LoVo (cell line): ENCODE measurements around the gene MAL.

Experiments
- DNase-seq: peaks from one replicate; pipeline ENCODE4 v3.0.0-alpha.2; 2016; ENCODE audit warnings: low spot score

The MAL gene

DNA sequence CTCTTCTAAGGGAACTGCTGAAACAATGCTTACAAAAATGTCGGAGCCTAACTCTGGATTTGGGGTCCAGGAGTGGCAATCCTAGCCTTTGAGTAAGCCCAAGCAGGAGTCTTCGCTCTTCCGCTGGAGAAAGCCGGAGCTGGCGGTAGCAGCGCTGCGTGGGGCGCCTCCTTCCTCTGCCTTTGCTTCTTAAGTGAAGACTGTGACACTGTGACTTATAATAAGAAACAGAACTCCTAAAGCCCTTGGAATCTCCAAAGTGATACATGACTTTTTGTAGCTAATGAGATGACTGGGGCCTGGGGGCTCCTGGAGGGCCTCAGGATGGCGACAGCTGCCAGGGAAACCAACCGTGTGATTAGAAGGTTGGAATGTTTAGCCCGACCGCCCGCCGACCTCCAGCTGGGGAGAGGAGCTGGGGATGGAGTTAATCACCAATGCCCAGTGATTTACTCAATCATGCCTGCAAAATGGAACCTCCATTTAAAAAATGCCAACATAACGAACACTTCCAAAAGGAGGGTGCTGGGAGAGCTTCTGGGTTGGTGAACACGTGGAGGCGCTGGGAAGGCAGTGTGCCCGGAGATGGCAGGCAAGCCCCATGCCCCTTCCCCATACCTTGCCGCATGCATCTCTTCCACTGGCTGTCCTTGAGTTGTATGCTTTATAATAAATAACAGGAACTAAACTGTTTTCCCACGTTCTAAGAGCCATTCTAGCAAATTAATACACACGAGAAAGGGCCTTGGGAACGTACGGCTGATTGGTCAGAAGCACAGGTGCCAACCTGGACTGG, 29.0 kb upstream of the MAL start:
- no peak for DNase-seq

DNA sequence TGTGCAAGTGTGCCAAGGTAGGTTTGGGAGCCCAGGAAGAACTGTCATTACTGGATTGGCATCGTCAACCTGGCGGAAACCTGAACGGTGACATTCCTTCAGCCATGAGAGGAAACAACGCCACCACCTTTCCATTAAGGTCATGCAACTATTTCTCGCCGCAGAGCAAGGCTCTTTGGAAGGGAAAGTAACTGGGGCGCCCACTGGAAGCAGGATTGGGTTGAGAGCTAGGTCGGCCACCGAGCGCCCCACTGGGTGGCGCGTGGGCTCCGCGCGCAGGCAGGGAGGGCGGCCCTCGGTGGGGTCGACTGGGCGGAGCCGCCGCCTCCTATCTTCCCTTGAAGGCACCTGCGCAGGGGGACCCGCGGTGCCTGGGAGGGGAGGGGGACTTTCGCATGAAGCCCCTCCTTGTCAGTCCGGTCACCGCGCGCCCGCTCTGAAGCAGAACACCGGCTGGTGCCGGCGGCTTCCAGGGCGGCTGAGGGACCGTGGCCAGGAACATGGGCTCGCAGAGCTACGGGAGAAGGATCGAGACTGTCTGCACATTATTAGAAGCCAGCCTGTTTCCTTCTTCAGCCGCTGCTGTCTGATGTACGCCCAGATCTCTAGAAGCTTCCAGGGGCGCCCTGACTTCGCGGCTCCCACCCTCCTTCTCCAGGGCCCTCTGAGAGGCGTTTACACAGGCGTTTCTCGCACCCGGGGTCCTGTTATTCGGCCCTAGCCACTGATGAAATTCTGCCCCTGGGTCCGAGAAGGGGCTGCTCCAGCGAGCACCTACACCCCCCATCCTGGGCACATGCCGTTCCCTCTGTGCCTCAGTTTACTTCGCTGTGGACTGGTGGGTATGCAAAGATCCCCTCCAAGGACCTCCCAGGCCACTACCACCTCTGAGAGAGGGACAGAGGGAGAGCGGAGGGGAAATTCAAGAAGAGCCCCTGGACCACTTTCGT, 27.3 kb upstream of the MAL start:
- no peak for DNase-seq

DNA sequence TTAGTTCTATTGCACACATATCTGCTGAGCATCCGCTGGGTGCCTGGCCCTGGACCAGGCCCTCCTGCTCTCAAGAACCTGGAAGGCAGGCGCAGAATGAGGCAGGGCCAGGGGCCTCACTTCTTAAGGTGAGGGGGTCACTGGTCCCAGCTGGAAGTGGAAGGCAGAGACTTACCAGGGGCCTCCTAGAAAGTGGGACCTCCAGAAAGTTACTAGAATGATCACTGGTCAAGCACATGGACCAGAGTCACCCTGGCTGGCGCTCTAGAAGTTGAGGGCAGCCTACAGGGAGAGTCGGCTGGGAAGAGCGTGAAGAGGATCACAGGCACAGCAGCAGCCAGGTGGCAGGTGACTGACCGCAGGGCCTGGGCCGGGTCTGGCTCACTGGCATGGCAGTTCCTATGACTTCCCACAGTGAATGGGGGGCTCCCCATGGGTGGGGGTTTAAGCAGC, 26.1 kb upstream of the MAL start:
- no peak for DNase-seq

DNA sequence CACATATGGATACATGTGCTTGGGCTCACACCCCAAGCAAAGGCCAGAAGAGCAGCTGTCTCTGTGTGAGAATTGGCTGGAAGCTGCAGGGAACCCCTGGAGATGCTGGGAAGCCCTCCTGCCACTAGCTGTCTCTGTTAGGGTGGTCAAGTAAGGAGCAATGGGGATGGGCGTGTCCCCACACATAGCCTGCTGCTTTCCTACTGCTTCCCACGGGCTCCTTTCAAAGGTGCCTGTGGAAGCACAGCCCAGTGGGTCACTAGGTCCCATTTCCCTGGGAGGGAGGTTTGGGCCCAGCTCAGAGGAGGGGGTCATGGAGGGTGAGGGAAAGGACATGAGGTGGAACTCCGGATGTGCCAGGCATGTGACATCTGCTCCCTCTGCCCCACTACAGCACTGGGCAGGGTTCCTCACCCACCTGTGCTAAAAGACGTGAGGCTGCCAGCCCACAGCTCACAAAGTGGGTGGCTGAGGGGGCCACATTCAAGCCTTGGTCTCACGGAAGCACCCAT, 24.4 kb upstream of the MAL start:
- no peak for DNase-seq

DNA sequence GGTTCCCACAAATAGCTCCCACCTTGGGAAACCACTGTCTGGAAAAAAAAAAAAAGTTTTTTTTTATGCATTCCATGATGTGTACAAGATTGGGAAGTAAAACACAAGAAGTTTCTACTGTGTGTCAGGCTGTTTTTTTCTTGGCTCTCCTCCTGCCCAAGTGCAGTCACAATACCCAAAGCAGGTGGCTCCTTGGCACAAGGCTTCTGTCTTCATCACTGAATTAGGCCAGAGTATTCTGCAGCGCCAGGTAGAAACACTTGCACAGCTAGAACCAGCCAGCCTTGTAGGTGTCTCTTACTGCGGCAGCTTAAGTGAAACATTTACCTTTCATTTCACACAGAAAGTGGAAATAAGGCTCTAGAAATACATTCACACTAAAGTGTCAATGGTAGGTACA, 23.8 kb upstream of the MAL start:
- DNase-seq: no peak

DNA sequence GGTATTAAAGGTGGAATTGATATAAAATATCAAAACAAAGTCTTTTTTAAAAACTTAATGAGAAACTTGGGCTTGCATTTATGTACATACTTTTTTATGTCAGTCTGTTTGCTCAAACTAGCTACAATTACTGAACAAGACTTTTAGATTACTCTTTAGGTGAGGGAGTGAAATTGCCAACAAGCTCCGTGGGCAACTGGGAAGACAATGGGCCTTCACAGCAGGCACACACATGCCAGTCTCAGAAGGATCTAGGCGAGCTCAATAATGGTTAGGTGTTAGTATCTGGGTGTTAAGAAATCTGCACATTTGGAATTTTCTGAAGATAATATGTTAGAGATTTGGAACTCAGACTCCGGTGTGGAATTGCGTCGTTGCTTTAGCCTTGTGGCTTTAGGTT, 23.0 kb upstream of the MAL start:
- DNase-seq: no peak

DNA sequence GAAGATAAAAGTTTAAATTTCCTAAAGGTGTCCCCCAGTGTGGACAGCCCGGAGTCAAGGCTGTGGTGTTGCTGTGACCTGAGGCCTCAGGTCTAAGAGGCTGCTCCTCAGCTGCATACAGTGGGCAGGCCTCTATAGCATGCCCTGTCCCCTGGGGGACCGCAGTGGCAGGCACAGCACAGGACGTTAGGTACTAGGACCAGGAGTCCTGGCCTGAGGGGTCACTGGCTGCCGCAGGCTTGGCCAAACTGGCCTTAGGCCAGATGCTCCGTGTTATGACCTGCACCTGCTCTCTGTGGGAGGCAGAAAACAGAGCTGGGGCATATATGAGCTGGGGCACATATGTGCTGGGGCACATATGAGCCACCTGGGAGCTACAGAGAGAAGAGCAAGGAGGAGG, 21.2 kb upstream of the MAL start:
- no peak for DNase-seq

DNA sequence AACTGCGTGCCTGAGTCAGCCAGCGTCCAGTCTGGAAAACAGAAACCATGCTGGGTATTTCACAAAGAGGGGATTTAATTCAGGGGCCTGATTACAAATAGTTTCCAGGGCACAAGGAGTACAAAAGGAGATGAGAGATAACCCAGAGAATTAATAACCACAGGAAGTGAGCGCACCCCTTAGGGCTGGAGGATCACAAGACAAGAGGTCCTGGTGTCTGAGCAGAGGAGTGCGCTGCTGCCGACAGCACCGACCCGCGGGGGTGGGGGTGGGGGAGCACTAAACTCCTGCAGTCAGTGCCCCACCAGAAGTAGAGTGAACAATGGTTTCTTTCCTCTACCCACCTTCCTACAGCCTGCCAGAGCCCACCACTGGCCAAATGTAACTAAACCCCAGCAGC, 20.8 kb upstream of the MAL start:
- no peak for DNase-seq

DNA sequence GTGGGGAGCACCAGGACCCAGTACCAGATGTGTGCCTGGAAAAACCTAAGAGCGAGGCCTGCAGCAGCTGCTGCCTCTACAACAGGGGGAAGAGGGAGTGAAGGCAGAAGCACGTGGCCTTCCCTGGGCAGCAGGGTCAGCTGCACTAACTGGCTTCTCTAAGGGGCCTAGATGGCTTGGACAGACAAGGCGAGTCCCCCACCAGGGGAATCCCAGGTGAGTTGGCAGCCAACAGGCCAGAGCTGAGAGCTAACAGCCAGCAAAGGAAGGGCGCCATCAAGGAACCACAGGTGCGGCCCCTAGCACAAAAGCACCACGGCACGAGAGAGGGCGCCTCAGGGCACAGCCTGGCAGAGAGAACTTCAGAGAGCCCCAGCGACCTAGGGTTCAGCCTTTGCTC, 19.8 kb upstream of the MAL start:
- no peak for DNase-seq

DNA sequence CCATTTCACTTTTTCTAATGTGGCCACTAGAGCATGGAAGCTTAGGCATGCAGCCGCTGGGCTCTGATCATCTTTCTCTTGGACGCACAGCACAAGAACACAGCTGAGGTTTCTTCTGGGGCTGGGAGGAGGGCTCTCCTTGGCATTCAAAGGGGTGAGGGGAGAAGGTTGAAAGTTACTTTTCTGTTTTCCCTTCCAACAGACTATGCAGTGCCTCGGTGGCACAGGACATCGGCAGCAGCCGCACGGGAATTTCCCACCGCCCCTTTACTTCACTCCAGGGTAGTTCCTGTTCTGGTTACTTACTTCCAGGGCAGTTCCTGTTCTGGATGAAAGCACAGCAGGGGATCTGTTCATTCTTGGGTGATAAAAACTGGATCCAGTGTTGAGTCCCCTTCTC, 18.9 kb upstream of the MAL start:
- DNase-seq: no peak

DNA sequence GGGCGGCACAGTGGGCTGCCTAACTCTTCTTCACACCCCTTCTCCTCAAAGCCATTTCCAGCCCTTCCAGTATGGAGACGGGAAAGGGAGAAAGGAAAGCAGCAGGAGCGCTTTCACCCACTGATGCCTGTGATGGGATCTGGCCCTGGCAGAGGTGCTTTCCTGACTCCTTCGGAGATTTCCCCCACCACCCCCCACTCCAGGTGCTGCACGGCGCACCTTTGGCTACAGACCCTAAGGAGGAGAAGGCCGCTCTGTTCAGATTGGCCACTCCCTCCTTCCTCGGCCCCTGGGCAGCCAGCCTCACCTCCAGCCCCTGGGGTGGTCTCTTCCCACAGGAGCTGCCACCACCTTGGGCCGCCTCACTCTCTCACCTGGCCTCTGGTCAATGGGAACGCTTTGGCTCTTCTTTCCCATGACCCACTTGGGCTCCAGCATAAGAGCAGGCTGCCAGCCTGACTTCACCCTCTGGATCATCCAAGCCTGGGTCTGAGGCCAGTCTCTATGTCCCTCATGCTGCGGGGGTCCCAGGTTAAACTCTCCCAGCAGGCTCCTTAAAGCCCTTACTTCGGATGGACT, 18.4 kb upstream of the MAL start:
- no peak for DNase-seq

DNA sequence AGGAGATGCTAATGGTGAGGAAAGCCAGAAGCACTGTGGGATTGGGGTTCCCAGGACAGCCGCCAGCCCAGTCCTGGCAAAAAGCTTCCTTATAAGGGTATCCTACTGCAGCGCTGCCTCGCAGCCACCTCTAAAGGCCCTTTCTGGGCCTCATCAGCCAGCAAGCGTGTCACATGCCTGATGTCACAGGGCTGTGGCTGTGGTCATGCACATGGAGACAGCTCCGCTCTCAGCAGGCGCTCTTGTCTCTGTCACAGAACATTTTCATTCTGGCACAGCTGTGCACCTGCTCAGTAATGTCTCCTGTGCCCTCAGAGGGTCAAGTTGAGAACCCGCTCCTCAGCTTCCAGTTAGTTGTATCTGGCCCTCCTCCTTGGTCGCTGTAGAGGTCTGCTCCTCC, 17.7 kb upstream of the MAL start:
- no peak for DNase-seq

DNA sequence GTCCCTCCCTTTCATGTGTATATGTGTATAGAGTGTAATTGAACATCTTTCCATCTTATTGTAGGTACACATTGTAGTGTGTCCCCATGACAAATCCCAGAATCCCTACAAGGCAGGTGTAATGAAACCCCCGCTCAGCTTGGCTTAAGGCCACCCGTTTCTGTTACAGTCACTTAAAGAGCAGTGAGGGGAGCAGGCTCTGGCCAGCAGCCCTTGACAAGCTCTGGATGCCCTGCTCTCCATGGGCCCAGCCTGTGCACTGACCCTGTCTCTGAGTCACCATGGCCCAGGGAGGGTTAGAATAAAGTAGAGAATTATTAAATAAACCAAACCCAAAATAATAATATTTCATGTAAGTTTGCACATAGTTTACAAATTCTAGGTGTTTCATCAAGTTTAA, 17.2 kb upstream of the MAL start:
- no peak for DNase-seq

DNA sequence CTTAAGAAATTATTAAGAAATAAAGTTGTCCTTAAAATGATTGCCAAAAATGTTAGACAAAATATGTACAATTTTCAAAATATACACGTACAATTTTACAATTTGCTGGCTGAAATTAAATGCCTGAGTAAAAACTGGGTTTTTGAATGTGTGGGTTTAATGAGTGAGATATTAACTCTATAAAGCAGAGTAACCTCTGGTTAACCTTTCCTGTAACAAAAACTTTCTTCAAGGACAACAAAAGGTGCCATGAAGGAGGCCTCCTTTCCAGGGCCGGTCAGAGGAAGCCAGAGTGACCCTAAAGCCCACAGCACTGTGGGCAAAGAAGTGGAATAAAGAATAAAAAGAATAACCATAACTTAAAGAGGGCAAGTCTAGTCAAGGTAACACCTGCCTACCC, 16.5 kb upstream of the MAL start:
- no peak for DNase-seq

DNA sequence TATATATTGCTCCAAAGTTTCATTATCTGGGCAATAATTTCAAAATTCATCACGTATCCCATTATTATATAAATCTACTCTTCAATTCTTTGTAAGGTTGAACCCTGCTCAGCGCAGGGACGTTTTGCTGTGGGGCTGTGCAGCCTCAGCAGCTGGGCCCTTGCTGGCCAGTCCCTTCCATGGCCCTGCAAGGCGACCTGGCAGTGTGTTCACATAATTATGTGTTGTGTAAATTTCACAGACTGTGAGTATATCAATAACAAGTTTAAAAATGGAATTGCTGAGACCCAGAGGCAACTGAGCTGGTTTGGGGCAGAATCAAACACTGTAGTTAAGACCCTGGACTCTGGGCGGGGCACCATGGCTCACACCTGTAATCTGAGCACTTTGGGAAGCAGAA, 16.1 kb upstream of the MAL start:
- no peak for DNase-seq

DNA sequence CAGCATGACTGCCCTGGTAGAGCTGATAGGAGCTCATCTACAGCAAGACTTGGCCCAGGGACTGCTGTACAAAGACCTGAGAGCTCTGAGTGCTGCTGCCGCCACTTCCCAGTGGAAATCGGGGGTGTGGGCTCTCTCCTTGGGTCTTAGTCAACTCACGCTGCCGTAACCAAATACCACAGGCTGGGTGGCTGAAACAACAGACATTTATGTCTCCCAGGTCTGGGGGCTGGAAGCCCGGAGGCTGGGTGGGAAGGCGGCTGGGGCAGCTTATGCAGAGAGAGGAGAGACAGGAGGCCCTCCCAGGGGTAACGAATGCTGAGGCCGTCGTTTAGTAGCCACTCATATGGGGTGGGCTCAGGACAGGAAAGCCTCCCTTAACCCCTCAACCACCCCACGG, 15.4 kb upstream of the MAL start:
- DNase-seq: no peak

DNA sequence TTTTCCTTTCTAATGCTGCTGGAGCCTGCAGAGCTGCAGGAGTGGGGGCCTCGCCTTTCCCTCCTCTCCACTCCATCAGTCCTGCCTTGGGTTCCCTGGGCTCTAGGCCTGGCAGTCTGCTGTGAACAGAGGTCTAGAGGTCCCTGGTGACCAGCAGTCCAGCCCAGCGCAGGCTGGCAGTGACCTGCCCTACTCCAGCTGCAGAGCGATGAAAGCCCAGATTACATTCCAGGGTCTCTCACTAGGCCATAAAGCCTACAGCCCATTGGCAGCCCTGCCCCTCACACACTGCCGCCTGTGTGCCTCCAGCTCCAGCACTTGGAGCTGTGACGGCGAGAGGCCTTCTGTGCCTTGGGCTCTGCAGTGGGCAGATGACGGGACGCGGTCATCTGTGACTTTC, 14.8 kb upstream of the MAL start:
- DNase-seq: no peak

DNA sequence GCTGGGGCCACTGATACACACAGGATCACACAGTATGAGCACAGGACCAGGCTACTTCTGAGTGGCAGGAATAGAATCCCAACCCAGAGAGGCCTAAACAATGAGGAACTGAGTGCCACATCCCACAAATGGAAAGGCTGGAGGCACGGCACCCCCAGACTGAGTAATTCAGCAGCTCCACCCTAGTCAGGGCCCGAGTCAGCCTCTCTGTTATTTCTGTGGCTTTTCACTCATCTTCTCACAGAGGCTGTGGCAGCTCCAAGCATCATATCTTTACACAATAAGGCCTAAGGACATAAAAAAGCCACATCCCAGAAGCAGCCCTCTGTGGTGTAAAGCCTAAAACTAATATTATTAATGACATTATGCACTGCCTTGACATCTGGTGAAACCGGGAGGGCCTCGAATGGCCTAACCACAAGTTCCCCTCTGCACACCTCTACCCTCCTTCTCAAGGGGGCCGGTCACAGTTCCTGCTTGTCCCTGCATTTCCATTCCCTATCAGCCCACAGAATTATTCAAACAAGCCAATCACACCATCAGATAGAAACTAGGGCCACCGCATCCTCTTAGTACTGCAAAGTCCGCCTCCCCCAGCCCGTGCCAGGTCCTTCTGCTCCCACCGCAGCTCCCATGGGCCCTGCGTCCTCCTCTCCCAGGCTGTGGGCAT, 12.5 kb upstream of the MAL start:
- DNase-seq: no peak

DNA sequence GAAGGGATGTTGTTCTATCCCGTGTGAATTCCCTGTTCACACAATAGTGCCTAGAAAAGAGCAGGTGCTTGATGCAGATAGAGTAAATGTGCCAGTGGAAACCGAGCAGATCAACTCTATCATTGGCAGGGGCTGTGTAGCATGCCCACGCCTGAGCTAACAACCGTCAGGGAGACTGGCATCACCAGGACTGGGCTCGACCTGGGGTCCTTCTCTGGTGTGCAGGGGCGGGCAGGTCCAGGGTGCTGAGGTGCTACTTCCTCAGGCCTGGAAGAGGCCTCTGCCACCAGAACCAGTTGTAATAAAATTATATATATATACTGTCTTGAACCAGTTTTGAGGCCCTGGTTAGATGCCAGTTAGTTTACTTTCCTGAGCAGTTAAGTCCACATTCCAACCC, 11.8 kb upstream of the MAL start:
- DNase-seq: no peak

DNA sequence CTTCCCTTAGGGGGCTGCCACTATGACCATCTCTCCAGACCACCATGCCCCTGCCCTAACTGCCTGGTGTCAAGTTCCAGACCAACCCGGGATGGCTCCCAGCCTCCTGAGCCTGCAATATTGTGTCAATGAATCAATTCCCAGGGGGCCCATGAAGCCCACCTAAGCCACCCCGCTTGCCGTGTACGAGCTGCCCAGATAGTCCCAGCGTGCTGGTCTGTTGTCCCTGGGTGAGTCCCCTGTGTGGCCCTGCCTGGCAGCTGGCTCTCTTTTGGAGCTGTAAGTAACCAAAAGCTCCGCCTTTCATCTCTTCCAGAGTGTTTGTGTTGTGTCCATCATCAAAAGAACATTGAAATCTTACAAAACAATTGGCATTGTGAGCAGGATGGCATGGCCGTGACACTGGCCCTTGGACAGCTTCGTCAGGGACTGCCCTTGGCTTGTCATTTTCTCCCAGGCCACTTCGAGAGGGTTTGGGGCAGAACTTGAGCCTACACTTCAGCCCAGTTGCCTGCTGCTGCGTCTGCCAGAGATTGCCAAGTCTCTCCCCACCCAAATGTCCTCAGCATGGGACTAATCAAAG, 11.3 kb upstream of the MAL start:
- DNase-seq: no peak

DNA sequence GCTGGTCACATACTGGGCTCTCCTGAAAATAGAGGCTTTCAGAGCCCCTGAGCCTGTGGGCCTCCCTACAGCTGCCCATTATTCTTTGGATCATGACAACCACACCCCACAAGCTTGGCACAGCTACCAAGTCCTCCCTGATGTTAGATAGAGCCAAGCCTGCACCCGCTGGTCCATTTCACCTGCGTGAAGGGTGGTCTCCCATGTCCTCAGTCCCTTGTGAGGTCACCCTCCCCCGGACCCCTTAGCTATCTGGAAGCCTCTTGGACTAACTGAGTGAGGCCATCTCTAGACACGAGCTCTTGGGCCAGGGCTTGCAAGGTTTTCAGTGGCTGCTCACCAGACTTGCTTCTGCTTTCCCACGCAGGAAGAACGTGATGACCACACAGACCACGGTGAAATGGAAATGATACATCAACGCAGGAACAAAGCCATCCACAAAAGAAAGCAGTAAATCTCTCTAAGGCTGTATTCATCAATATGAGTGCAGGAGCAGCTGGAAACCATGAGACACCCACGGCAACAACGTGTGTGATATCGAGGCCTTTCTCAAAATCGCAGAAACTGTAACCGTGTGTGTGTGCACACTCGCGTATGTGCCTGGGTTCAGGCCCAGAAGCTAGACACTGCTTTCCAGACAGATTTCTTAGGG, 10.1 kb upstream of the MAL start:
- no peak for DNase-seq
